Kidney (tissue), 14 donors: Measurements from ENCODE around the gene CRCP. TPM values are rescaled to one million over a fixed set of nuclear protein-coding genes. Genes with fewer than 3 reads are reported as not detected.
"Not testable (repeated sequence)": the region's sequence is repeated elsewhere in the genome, so short reads cannot be mapped to it uniquely, and the experiment has no call there.

Source experiments
- DNase-seq, 5 donors: peaks; one replicate each; pipeline ENCODE4 v3.0.0-alpha.2; 2013 to 2020
- FAIRE-seq: peaks from 2 replicates; lab custom pipeline; 2012; peaks lifted over from hg19 to GRCh38; lab: Jason Lieb, UNC
- H3K27ac ChIP-seq, 2 donors: one replicate each; pipeline ENCODE4 v1.7.0; 2013; ENCODE audit warnings: low read depth in 2 of 2, low read length in 2 of 2, inconsistent platforms in 1 of 2
- H3K27me3 ChIP-seq: one replicate; pipeline ENCODE4 v1.7.1; 2013; ENCODE audit warnings: low read length, inconsistent platforms; ENCODE audit not compliant: control insufficient read depth, insufficient read depth
- H3K36me3 ChIP-seq, 3 donors: one replicate each; pipeline versions ENCODE4 v1.7.0 to v1.7.1; 2013; ENCODE audit warnings: low read length in 3 of 3, control low read depth in 1 of 3, inconsistent platforms in 1 of 3; ENCODE audit not compliant: insufficient read depth in 3 of 3, control insufficient read depth in 2 of 3
- H3K4me1 ChIP-seq, 3 donors: one replicate each; pipeline versions ENCODE4 v1.7.0 to v1.7.1; 2013; ENCODE audit warnings: low read length in 3 of 3, inconsistent platforms in 1 of 3, low read depth in 1 of 3; ENCODE audit not compliant: control insufficient read depth in 2 of 3, insufficient read depth in 2 of 3
- H3K4me3 ChIP-seq, 3 donors: one replicate each; pipeline versions ENCODE4 v1.7.0 to v1.8.1; 2013; ENCODE audit warnings: low read length in 3 of 3, control low read depth in 1 of 3, inconsistent platforms in 1 of 3
- H3K9ac ChIP-seq, 3 donors: one replicate each; pipeline versions ENCODE4 v1.7.0 to v1.7.1; 2013; ENCODE audit warnings: low read length in 3 of 3, control low read depth in 1 of 3, inconsistent platforms in 1 of 3
- H3K9me3 ChIP-seq, 3 donors: one replicate each; pipeline versions ENCODE4 v1.7.0 to v1.7.1; 2013; ENCODE audit warnings: low read length in 3 of 3, control low read depth in 1 of 3, inconsistent platforms in 1 of 3; ENCODE audit not compliant: control insufficient read depth in 2 of 3, insufficient read depth in 1 of 3
- CTCF ChIP-seq: IDR thresholded peaks from 3 replicates; pipeline ENCODE4 v1.5.1; 2012; ENCODE audit warnings: mild to moderate bottlenecking, moderate library complexity, borderline replicate concordance; ENCODE audit not compliant: insufficient read depth; ENCODE audit errors: extremely low read depth
- intact Hi-C: fragments of 100-400 bp; cut with DNase I; formaldehyde crosslinking; loops from one replicate; pipeline ENCODE4 v1.11.1; 2022
- polyA plus RNA-seq: library from polyadenylated mRNA; stranded (reverse); fragments of 350-450 nt; fragmentation: Illumina TruSeq; extraction: RNeasy Lipid Tissue Mini Kit (QIAGEN cat#74804); gene quantifications from one replicate; pipeline ENCODE4 v1.2.3, GENCODE V29; 2014; ENCODE audit warnings: low read depth, low replicate concordance; ENCODE audit not compliant: insufficient read depth
- total RNA-seq: library from RNA; stranded (reverse); fragmentation: NEBNext Ultra II Directional; extraction: Animal tissue kit (Norgen Biotek cat#: 25700); gene quantifications from one replicate; pipeline ENCODE4 v1.2.1, GENCODE V29; 2021
- donor health status: control.
- donor health status: control.
- donor health status: control.
- donor health status: control.
- donor health status: control.
- donor health status: DM: yes; HTN: yes; CAD: no.
- donor health status: Normal renal cell carcinoma (clear cell type).

CRCP gene
- total and polyA plus RNA-seq, 2 donors from 2014 or later: 16.8 to 35.8 TPM

- H3K27me3 ChIP-seq: no peaks in the 10 kb centered on the region
- FAIRE-seq: no peak
- intact Hi-C loops: no loop called here
Observed at GRCh38 chr7:66125052-66125694, 10.5 kb downstream of the CRCP start.

DNA sequence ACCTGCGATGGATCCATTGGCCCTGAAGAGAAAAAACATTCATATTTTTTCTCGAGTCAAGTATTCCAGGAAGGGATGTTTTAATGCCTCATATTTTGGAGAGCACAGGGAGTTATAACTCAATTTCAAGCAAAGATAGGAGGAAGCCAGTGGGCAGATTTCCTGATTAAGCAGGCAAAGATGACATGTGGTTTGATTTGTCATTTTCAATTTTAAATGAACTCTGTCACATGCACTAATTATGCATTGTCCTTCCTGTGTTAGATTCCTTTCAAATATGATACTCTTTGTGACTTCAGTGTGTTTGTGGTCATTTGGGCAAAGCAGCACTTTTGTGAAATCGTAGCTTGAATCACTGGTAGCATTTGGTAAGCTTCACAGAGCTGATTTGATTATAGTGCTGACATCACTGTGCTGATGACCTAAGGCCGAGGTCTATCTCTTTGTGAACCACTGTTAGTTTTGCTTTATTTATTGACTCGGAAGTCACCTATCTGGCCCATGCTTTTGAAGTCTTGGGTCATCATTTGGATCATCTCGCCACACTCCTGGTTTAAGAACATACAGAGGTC is 11.2 kb downstream of the CRCP start:
- H3K27ac ChIP-seq, H3K9me3 ChIP-seq, H3K27me3 ChIP-seq, H3K9ac ChIP-seq, FAIRE-seq, DNase-seq, H3K36me3 ChIP-seq, H3K4me1 ChIP-seq, H3K4me3 ChIP-seq, intact Hi-C loops: not testable (repeated sequence)

More at GRCh38 chr7:66125052-66125694, 10.5 kb downstream of the CRCP start:
- Histone ChIP-seq H3K4me1 (peaks cover 0 to 2% (median 0%) of the 10 kb centered on the region in 3 donors), H3K9me3 (no peaks in the 10 kb centered on the region), H3K9ac (no peak overlapping the region), H3K36me3 (peaks cover 0 to 3% (median 0%) of the 10 kb centered on the region in 3 donors), H3K4me3 (no peak overlapping the region), H3K27ac (peak overlapping the region in 1 of 2 donors; percentile 23)
- no peak for TF ChIP-seq CTCF
- DNase-seq: no peak

DNA sequence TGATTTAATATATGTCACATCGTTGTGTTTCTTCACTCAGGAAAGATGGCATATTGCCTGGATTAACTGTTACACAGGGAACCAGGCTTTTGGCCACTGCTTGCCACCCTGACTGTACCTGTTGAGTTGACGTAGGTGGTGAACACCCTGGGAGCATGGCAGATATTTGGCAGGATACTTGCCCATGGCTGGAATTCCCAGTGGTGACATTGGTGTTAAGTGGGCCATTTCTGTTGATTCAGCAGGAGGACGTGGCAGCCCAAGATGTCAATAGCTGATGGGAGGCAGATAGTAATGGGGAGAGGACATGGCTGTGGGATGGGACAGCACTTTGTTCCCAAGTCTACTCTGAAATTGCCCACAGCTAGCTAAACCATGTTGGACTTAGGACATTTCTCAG is 12.5 kb downstream of the CRCP start:
- DNase-seq, H3K9ac ChIP-seq, H3K27ac ChIP-seq, H3K4me1 ChIP-seq, intact Hi-C loops, H3K4me3 ChIP-seq, H3K27me3 ChIP-seq, H3K9me3 ChIP-seq, H3K36me3 ChIP-seq, FAIRE-seq: not testable (repeated sequence)

GRCh38 chr7:66138994-66139752 is 24.5 kb downstream of the CRCP start:
- Histone ChIP-seq H3K9me3 (no peaks in the 10 kb centered on the region), H3K27ac (no peak overlapping the region), H3K4me3 (no peak overlapping the region), H3K4me1 (no peaks in the 10 kb centered on the region), H3K36me3 (peaks cover 4 to 19% (median 14%) of the 10 kb centered on the region in 3 donors), H3K27me3 (no peaks in the 10 kb centered on the region), H3K9ac (no peak overlapping the region)
- FAIRE-seq (no peak), DNase-seq (no peak)
- intact Hi-C loops: no loop called here
- no peak for TF ChIP-seq CTCF
